Measurements from ENCODE around the gene CTIF. TPM values are rescaled to one million over a fixed set of nuclear protein-coding genes. Genes with fewer than 3 reads are reported as not detected.

The CTIF gene
- total and polyA plus RNA-seq, 2 donors, result 1.7 to 11.3 TPM

DNA sequence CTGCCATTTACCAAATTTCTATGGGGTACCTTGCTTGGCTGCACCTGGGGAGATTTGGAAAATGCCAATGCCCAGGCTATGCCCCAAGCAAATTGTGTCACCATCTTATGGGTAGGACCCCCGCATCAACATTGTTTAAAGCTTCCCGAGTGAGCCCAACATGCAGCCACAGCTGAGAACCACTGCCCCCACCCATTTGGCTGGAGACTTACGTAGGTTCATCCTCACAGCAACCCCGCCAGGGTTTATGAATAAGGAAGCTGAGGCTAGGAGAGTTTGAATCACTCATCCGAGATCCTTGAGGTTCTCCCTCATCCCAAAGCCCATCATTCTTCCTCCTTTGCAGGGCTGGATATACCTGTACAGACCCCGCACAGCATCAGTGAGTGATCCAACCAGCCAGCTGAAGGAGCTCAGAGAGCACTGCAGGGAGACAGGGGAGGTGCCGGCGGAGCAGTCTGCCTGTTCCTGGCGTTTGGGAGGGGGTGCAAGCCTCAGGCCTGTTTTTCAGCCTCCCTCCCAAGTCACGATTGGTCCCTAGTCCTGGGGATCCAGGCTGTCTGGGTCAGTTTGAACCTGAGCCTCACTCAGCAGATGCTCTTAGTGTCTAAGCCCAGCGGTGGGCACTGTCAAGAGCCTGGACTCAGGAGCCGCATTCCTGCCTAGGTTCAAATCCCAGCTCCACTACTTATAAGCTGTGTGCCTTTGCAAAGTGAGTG, 247.1 kb downstream of the CTIF start:
- H3K4me1 ChIP-seq (ENCODE audit: control insufficient read depth in 2 of 2, insufficient read depth in 2 of 2, low read length in 2 of 2), result peaks cover 0 to 29% of the 10 kb centered on the region in 2 donors
- H3K27me3 ChIP-seq (ENCODE audit: control insufficient read depth in 2 of 2, insufficient read depth in 1 of 2, low read length in 1 of 2), result peaks cover 0 to 16% of the 10 kb centered on the region in 2 donors
- no peak for DNase-seq (ENCODE audit: low read depth in 6 of 9, low spot score in 9 of 9)
- H3K36me3 ChIP-seq (ENCODE audit: control insufficient read depth in 2 of 2, insufficient read depth in 2 of 2, low read length in 1 of 2), result no peaks in the 10 kb centered on the region
- no peak overlapping the region for H3K4me3 ChIP-seq (ENCODE audit: low read length in 2 of 2)
- no peak overlapping the region for H3K27ac ChIP-seq (ENCODE audit: low read depth in 1 of 2, low read length in 1 of 2)
- H3K9me3 ChIP-seq (ENCODE audit: control insufficient read depth in 2 of 2, insufficient read depth in 1 of 2, low read length in 1 of 2), result no peaks in the 10 kb centered on the region
- WGBS, result 93% methylated on average over 12 of the region's 12 CpGs

DNA sequence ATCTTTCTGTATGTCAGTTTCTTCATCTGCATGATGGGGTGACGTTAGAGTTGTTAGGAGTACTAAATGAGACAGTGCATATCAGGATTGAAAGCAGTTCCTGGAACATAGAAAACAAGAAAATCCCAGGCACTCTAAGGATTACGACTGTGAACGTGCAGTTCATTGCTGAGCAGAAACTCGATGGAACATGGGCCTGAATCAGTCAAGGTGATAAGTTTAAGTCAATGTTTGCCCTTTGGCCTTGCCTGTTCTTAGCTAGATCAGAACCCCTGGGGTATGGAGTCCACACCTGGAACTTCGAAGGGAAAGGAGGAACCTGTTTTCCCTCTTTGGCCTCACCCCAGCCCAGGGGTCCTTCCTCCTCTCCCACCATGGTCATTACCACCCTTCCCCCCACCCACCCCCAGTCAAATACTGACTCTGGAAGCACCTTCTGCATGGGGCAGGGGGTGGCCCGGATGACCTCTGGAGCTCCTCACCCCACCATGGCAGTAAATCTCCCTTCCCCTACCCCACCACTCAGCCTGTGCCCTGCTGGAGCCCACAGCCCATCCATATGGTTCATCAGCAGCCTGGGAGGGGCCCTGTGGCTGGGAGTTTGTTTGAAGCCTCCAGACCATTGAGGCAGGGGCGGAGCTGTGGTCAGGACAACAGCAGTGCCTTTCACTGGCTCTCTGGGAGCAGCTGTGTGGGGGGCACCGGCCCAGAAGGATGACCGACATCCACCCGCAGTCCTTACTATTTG, 247.8 kb downstream of the CTIF start:
- no peak overlapping the region for H3K4me3 ChIP-seq (ENCODE audit: low read length in 2 of 2)
- H3K27me3 ChIP-seq (ENCODE audit: control insufficient read depth in 2 of 2, insufficient read depth in 1 of 2, low read length in 1 of 2), result peaks cover 0 to 8% of the 10 kb centered on the region in 2 donors
- H3K27ac ChIP-seq (ENCODE audit: low read depth in 1 of 2, low read length in 1 of 2), result no peak overlapping the region
- H3K4me1 ChIP-seq (ENCODE audit: control insufficient read depth in 2 of 2, insufficient read depth in 2 of 2, low read length in 2 of 2), result peaks cover 0 to 23% of the 10 kb centered on the region in 2 donors
- H3K9me3 ChIP-seq (ENCODE audit: control insufficient read depth in 2 of 2, insufficient read depth in 1 of 2, low read length in 1 of 2), result no peaks in the 10 kb centered on the region
- WGBS, result 90% methylated on average over 10 of the region's 10 CpGs
- H3K36me3 ChIP-seq (ENCODE audit: control insufficient read depth in 2 of 2, insufficient read depth in 2 of 2, low read length in 1 of 2), result no peaks in the 10 kb centered on the region
- no peak for DNase-seq (ENCODE audit: low read depth in 6 of 9, low spot score in 9 of 9)

DNA sequence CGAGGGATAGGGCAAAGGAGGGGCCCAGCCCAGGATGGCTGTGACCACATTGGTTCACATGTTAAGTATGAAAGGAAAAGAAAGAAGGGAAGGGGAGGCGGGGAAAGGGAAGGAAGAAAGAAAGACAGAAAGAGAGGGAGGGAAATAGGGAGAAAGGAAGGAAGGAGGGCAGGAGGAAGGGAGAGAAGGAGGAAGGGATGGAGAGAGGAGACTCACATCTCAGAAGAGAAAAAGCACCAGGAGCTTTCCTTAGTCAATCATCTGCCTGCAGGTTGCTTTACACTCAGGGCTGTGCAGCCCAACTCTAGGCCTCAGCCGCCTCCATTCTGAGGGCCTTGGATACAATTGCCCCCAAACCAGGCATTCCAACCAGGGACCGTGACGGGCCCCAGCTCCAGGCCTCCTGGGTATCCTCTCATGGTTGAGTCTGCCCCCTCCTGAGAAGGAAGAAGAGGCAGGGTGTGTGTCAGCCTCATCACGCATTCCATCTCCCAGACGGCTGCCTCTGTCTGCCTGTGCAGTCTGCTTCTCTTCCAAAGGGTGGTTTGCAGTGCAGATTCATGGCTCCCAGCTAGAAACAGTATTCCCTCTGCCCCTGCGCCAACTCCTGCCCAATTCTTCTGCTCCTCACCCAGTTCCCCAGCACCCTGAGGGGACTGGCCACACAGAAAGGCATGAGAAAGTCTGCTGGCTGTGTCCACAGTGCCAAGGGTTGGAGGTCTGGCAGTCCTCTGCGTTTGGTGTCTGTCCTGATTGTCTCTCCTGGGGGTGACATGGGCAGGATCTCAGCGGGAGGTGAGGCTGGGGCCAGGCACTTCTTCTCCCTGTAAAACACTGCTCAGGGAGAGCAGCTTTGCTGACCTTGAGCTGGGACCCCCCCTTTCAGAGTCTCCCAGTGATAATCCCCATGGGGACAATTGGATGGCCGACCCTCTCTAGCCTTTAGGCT, 248.6 kb downstream of the CTIF start:
- Histone ChIP-seq H3K27me3 (ENCODE audit: control insufficient read depth in 2 of 2, insufficient read depth in 1 of 2, low read length in 1 of 2) (peaks cover 0 to under 1% of the 10 kb centered on the region in 2 donors), H3K27ac (ENCODE audit: low read depth in 1 of 2, low read length in 1 of 2) (no peak overlapping the region), H3K9me3 (ENCODE audit: control insufficient read depth in 2 of 2, insufficient read depth in 1 of 2, low read length in 1 of 2) (no peaks in the 10 kb centered on the region), H3K4me1 (ENCODE audit: control insufficient read depth in 2 of 2, insufficient read depth in 2 of 2, low read length in 2 of 2) (peaks cover 0 to 15% of the 10 kb centered on the region in 2 donors), H3K4me3 (ENCODE audit: low read length in 2 of 2) (no peak overlapping the region), H3K36me3 (ENCODE audit: control insufficient read depth in 2 of 2, insufficient read depth in 2 of 2, low read length in 1 of 2) (no peaks in the 10 kb centered on the region)
- WGBS, result 92% methylated on average over 11 of the region's 11 CpGs
- DNase-seq (ENCODE audit: low read depth in 6 of 9, low spot score in 9 of 9), result no peak

DNA sequence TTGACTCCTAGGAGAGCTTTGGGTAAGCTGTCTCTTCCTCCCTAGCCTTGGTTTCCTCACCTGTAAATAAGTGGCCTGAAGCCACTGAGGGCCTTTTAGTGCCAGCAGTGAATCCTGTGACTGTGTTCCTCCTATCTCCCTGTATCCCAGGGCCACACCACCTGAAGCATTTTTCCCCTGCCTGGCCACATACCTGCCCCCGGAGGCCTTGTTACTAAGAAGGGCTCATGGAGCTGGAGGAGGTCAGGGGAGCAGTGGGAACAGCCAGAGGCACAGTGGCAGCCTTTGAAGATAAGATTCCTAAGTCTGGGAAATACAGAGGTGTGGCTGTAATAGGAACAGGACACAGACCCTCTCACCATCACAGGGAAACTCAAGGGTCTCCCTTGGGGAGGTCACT, 249.5 kb downstream of the CTIF start:
- Histone ChIP-seq H3K27ac (ENCODE audit: low read depth in 1 of 2, low read length in 1 of 2) (no peak overlapping the region), H3K4me3 (ENCODE audit: low read length in 2 of 2) (no peak overlapping the region), H3K4me1 (ENCODE audit: control insufficient read depth in 2 of 2, insufficient read depth in 2 of 2, low read length in 2 of 2) (peaks cover 0 to 9% of the 10 kb centered on the region in 2 donors), H3K9me3 (ENCODE audit: control insufficient read depth in 2 of 2, insufficient read depth in 1 of 2, low read length in 1 of 2) (no peaks in the 10 kb centered on the region), H3K36me3 (ENCODE audit: control insufficient read depth in 2 of 2, insufficient read depth in 2 of 2, low read length in 1 of 2) (no peaks in the 10 kb centered on the region), H3K27me3 (ENCODE audit: control insufficient read depth in 2 of 2, insufficient read depth in 1 of 2, low read length in 1 of 2) (no peaks in the 10 kb centered on the region)
- DNase-seq (ENCODE audit: low read depth in 6 of 9, low spot score in 9 of 9), result no peak
- 93% methylated on average over 1 of the region's 1 CpG for WGBS

DNA sequence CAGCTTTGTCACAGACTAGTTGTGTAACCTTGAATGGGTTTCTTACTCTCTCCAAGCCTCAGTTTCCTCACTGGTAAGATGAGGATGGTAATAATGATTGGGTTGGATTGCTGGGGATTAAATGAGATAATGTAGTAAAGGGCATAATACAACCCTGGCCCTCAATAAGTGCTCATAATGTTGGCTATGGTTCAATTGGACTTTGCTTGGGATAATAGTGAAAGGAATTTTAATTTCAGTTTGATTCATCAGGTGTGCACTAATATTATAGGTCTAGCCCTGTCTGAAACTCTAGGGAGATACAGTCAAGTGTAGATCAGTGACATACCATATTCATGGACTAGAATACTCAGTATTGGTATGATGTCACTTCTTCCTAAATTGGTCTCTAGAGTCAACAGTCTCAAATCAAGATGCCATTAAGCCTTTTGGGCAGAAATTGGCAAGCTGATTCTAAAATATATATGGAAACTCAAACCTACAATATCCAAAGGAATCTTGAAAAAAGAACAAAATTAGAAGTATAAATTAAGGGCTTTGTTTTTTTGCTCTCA, 250.5 kb downstream of the CTIF start:
- H3K36me3 ChIP-seq (ENCODE audit: control insufficient read depth in 2 of 2, insufficient read depth in 2 of 2, low read length in 1 of 2), result no peaks in the 10 kb centered on the region
- no peak for DNase-seq (ENCODE audit: low read depth in 6 of 9, low spot score in 9 of 9)
- no peak overlapping the region for H3K4me3 ChIP-seq (ENCODE audit: low read length in 2 of 2)
- no peak overlapping the region for H3K27ac ChIP-seq (ENCODE audit: low read depth in 1 of 2, low read length in 1 of 2)
- no peaks in the 10 kb centered on the region for H3K9me3 ChIP-seq (ENCODE audit: control insufficient read depth in 2 of 2, insufficient read depth in 1 of 2, low read length in 1 of 2)
- peaks cover 0 to 7% of the 10 kb centered on the region in 2 donors for H3K4me1 ChIP-seq (ENCODE audit: control insufficient read depth in 2 of 2, insufficient read depth in 2 of 2, low read length in 2 of 2)
- no peaks in the 10 kb centered on the region for H3K27me3 ChIP-seq (ENCODE audit: control insufficient read depth in 2 of 2, insufficient read depth in 1 of 2, low read length in 1 of 2)

DNA sequence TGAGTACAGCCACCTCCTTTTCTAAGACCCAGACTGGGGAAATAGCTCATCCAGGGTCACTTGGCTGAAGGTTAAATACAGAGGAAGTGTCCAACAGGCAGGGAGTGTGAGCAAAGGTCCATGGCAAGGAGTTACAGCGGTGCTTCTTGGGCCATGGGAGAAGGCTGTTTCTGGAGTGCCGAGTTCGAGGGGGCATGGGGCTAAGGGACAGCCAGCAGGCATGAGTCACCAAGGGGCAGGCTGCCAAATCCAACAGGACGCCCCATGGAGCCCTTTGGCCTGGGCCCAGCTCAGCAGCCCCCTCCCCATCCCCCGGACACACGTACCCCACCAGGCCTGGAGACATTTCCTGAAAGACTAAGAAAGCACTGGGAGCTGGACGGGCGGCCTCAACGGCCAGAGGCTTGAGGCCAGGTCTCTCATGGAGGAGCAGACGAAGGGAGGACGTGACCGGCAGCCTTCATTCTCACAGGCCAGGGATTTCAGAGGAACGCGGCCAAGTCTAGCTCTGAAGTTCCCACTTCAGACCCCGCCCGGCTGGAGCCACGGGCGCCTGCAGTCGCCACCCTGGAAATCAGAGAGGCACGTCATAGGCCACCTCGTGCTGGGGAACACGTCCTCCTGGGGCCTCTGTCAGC, 251.5 kb downstream of the CTIF start:
- Histone ChIP-seq H3K4me3 (ENCODE audit: low read length in 2 of 2) (no peak overlapping the region), H3K27ac (ENCODE audit: low read depth in 1 of 2, low read length in 1 of 2) (no peak overlapping the region), H3K9me3 (ENCODE audit: control insufficient read depth in 2 of 2, insufficient read depth in 1 of 2, low read length in 1 of 2) (no peaks in the 10 kb centered on the region), H3K27me3 (ENCODE audit: control insufficient read depth in 2 of 2, insufficient read depth in 1 of 2, low read length in 1 of 2) (no peaks in the 10 kb centered on the region), H3K36me3 (ENCODE audit: control insufficient read depth in 2 of 2, insufficient read depth in 2 of 2, low read length in 1 of 2) (no peaks in the 10 kb centered on the region), H3K4me1 (ENCODE audit: control insufficient read depth in 2 of 2, insufficient read depth in 2 of 2, low read length in 2 of 2) (peaks cover 0 to 2% of the 10 kb centered on the region in 2 donors)
- DNase-seq (ENCODE audit: low read depth in 6 of 9, low spot score in 9 of 9), result no peak
- 95% methylated on average over 22 of the region's 22 CpGs for WGBS

DNA sequence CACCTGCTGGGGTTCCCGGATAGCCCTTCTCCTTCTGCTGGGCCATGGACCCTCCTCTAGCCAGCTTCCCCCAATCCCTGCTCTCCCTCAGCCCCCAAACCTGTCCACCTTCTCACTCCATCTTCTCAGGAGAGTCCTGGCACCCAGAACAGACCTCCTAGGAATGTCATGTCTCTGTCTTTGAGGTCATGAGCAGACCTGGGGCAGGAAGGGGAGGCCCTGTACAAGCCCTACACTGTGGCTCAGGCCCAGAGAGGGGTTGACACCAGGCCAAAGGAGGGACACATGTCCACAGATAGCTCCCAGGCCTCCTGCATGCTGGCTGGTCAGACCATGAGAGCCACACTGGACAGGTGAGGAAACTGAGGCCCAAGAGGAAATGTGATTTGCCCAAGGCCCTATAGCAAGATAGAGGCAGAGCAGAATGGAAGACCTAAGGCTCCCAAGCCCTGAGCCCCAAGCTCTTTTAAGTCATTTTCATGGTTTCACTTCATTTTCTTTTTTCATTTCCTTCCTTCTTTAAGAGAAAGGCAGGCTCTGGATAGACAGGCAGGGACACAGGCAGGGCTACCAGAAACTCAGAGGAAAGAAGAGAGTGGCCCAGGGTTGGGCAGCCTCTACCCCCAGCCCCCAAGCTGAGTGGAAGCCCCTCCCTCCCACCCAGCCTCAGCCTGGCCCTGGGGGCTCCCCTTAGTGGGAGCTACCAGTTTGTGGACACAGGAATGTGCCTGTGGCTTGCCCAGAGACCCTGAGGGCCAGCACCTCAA, 252.2 kb downstream of the CTIF start:
- H3K4me1 ChIP-seq (ENCODE audit: control insufficient read depth in 2 of 2, insufficient read depth in 2 of 2, low read length in 2 of 2), result peaks cover 0 to 2% of the 10 kb centered on the region in 2 donors

DNA sequence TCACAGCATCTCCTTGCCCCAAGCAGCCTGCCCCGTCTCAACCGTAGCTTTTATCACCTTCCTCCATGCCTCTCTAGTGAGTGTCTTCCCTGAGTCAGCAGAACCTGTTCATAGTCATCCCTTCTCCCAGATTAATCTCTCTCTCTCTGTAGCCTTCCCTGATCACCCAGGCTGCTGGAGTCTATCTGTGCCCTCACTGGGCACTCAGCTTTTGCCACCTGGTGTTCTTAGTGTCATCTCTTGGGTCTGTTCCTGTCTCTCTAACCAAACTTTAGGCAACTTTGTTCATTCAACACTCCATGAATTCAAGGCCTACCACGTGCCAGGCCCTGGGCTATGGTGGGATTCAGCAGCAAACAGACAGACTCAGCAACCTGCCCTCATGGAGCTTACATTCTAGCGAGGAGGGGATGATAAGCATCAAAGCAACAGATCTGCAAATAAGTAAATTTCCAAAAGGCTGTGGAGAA, 252.8 kb downstream of the CTIF start:
- Histone ChIP-seq H3K27me3 (ENCODE audit: control insufficient read depth in 2 of 2, insufficient read depth in 1 of 2, low read length in 1 of 2) (no peaks in the 10 kb centered on the region), H3K27ac (ENCODE audit: low read depth in 1 of 2, low read length in 1 of 2) (no peak overlapping the region), H3K36me3 (ENCODE audit: control insufficient read depth in 2 of 2, insufficient read depth in 2 of 2, low read length in 1 of 2) (no peaks in the 10 kb centered on the region), H3K9me3 (ENCODE audit: control insufficient read depth in 2 of 2, insufficient read depth in 1 of 2, low read length in 1 of 2) (no peaks in the 10 kb centered on the region), H3K4me3 (ENCODE audit: low read length in 2 of 2) (no peak overlapping the region), H3K4me1 (ENCODE audit: control insufficient read depth in 2 of 2, insufficient read depth in 2 of 2, low read length in 2 of 2) (peaks cover 0 to 2% of the 10 kb centered on the region in 2 donors)
- WGBS, result 94% methylated on average over 4 of the region's 4 CpGs
- no peak for DNase-seq (ENCODE audit: low read depth in 6 of 9, low spot score in 9 of 9)

More for the DNA sequence above, 252.2 kb downstream of the CTIF start:
- H3K27ac ChIP-seq (ENCODE audit: low read depth in 1 of 2, low read length in 1 of 2), result no peak overlapping the region
- 100% methylated on average over 1 of the region's 1 CpG for WGBS
- H3K27me3 ChIP-seq (ENCODE audit: control insufficient read depth in 2 of 2, insufficient read depth in 1 of 2, low read length in 1 of 2), result no peaks in the 10 kb centered on the region
- H3K4me3 ChIP-seq (ENCODE audit: low read length in 2 of 2), result no peak overlapping the region
- no peak for DNase-seq (ENCODE audit: low read depth in 6 of 9, low spot score in 9 of 9)
- H3K9me3 ChIP-seq (ENCODE audit: control insufficient read depth in 2 of 2, insufficient read depth in 1 of 2, low read length in 1 of 2), result no peaks in the 10 kb centered on the region
- no peaks in the 10 kb centered on the region for H3K36me3 ChIP-seq (ENCODE audit: control insufficient read depth in 2 of 2, insufficient read depth in 2 of 2, low read length in 1 of 2)

Data from thymus (tissue), 11 donors.